AG04449 (cell line): ENCODE data around the gene CHCHD4.

Experiments
- CTCF ChIA-PET: fragments of 350-600 bp; formaldehyde crosslinking; extraction: SDS; loops from one replicate; lab custom pipeline; 2021; ENCODE audit warnings: antibody characterized with exemption; lab: Yijun Ruan, JAX
- POLR2A ChIA-PET: fragments of 400-600, 350-600 bp; formaldehyde crosslinking; extraction: SDS; loops from one replicate; lab custom pipeline; 2020; ENCODE audit warnings: antibody characterized with exemption, inconsistent platforms; lab: Yijun Ruan, JAX
- DNase-seq: peaks from one replicate; pipeline ENCODE4 v3.0.0-alpha.2; 2010; ENCODE audit warnings: low read depth, low spot score
- H3K4me3 ChIP-seq: 2 replicates; pipeline ENCODE4 v1.5.1; 2011; ENCODE audit warnings: low read depth, mild to moderate bottlenecking, control low read depth, low read length
- CTCF ChIP-seq: IDR thresholded peaks from one replicate; pipeline ENCODE4 v1.5.1; 2011; ENCODE audit warnings: mild to moderate bottlenecking, moderate library complexity, low read length, control low read depth, inconsistent platforms; ENCODE audit not compliant: insufficient read depth; ENCODE audit errors: missing control alignments

CHCHD4 gene

GRCh38 chr3:14132120-14132519 is 7.5 kb upstream of the CHCHD4 start:
- ChIA-PET POLR2A (no interaction called here), CTCF (no interaction called here)
- no peak for DNase-seq
- H3K4me3 ChIP-seq, result no peak overlapping the region
- no peak for TF ChIP-seq CTCF

GRCh38 chr3:14131134-14131533 is 6.5 kb upstream of the CHCHD4 start:
- POLR2A ChIA-PET, result no interaction called here
- H3K4me3 ChIP-seq, result no peak overlapping the region
- CTCF ChIA-PET, result interaction anchor here (1.4 kb wide), 1 partner anchor 235 kb away, joined by 5 read pairs; no protein-coding TSS in a partner anchor
- TF ChIP-seq CTCF, result no peak
- DNase-seq, result no peak

GRCh38 chr3:14130707-14131106 is 6.0 kb upstream of the CHCHD4 start:
- DNase-seq, result no peak
- H3K4me3 ChIP-seq, result no peak overlapping the region
- CTCF ChIA-PET, result interaction anchor here (0.8 to 1.4 kb wide), 2 partner anchors 73 to 234 kb away, joined by 3 to 5 read pairs; no protein-coding TSS in a partner anchor
- no peak for TF ChIP-seq CTCF
- POLR2A ChIA-PET, result no interaction called here

- ChIA-PET CTCF (interaction anchor here (0.8 to 1.4 kb wide), 2 partner anchors 73 to 234 kb away, joined by 3 to 5 read pairs; no protein-coding TSS in a partner anchor), POLR2A (no interaction called here)
- TF ChIP-seq CTCF, result no peak
- DNase-seq, result no peak
- no peak overlapping the region for H3K4me3 ChIP-seq
Observed at GRCh38 chr3:14130230-14130629, 5.6 kb upstream of the CHCHD4 start.

GRCh38 chr3:14129296-14129695 is 4.6 kb upstream of the CHCHD4 start:
- ChIA-PET POLR2A (no interaction called here), CTCF (interaction anchor here (0.7 kb wide), 1 partner anchor 583 kb away, joined by 3 read pairs; no protein-coding TSS in a partner anchor)
- TF ChIP-seq CTCF, result no peak
- H3K4me3 ChIP-seq, result no peak overlapping the region
- no peak for DNase-seq

GRCh38 chr3:14128724-14129123 is 4.1 kb upstream of the CHCHD4 start:
- ChIA-PET POLR2A (no interaction called here), CTCF (no interaction called here)
- DNase-seq, result no peak
- no peak overlapping the region for H3K4me3 ChIP-seq
- no peak for TF ChIP-seq CTCF
